Measurements from ENCODE around the gene GLYATL1. TPM values are rescaled to one million over a fixed set of nuclear protein-coding genes. Genes with fewer than 3 reads are reported as not detected.

The GLYATL1 gene
- total and polyA plus RNA-seq, 5 experiments from 2014 or later = not detected

DNA sequence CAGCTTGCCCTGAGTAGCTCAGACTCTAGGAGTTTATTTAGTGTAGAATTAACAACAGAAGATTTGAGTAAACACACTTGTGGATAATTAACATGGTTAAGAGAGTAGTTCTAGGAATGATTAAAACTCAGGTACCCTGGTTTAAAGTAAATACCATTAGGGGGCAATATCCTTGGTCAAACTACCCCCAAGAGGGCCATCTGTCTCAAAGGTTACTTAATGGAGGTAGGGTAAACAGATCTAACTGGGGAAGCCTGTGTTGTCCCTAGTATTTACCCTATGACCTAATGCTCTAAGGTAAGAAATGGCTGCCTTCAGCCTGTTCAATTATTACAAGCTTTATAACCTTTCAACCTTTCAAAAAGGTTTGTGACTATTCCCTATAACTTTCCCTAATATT, 10.6 kb upstream of the GLYATL1 start:
- POLR2A ChIA-PET = interaction anchor here (0.6 kb wide), 1 partner anchor 1173 kb away, joined by 6 read pairs; no protein-coding TSS in a partner anchor
- H3K4me1 Mint-ChIP-seq = peaks cover 4 to 18% (median 13%) of the 10 kb centered on the region in 4 donors
- no peak overlapping the region for H3K27ac Mint-ChIP-seq
- DNase-seq (no peak), ATAC-seq (no peak)
- H3K9me3 Mint-ChIP-seq = no peaks in the 10 kb centered on the region
- peak overlapping the region in 1 of 10 donors; percentile 83 for H3K4me3 Mint-ChIP-seq
- H3K36me3 Mint-ChIP-seq = no peaks in the 10 kb centered on the region
- H3K27me3 Mint-ChIP-seq = peaks cover 4 to 23% (median 8%) of the 10 kb centered on the region in 5 donors

DNA sequence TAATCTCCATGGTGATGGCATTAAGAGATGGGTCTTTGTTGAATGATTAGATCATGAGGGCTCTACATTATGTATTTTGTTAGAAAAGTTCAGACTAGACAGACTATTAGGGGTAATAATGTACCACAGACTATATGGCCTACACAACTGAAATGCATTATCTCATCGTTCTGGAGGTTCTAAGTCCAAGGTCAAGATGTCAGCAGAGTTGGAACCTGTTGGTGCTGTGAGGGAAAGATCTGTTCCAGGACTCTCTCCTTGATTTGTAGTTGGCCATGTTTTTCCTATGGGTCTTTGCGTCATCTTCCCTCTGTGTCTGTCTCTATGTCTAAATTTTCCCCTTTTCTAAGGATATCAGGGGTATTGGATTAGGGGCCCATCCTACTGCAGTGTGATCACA, 8.4 kb upstream of the GLYATL1 start:
- Mint-ChIP-seq H3K9me3 (no peaks in the 10 kb centered on the region), H3K27me3 (peaks cover 4 to 23% (median 8%) of the 10 kb centered on the region in 5 donors), H3K27ac (no peak overlapping the region), H3K4me1 (peaks cover 4 to 14% (median 13%) of the 10 kb centered on the region in 4 donors), H3K4me3 (no peak overlapping the region), H3K36me3 (no peaks in the 10 kb centered on the region)
- ATAC-seq (no peak), DNase-seq (no peak)
- POLR2A ChIA-PET = no interaction called here

DNA sequence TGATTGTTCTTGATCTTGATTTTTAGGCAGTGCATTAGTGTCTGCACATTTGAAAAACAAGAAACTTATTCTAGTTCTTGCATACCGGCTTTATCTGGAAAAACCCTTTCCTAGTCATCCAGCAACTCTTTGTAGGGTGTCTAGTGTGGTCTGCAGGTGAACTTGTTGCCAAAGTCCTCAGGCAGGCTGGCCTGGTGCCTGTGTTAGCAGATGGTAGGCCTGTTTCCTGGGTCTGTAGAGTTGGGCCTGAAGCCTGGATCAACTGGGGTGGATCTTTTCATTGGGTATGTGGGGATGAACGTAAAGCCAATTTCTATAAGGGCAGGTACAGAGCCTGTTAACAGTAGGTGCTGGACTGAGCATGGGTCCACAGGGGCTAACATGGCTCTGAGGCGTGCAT, 5.6 kb upstream of the GLYATL1 start:
- H3K9me3 Mint-ChIP-seq = no peaks in the 10 kb centered on the region
- no peak for DNase-seq
- no peaks in the 10 kb centered on the region for H3K36me3 Mint-ChIP-seq
- no peak overlapping the region for H3K27ac Mint-ChIP-seq
- no peak overlapping the region for H3K4me3 Mint-ChIP-seq
- POLR2A ChIA-PET = no interaction called here
- H3K27me3 Mint-ChIP-seq = peaks cover 1 to 22% (median 5%) of the 10 kb centered on the region in 5 donors
- ATAC-seq = no peak
- no peaks in the 10 kb centered on the region for H3K4me1 Mint-ChIP-seq

DNA sequence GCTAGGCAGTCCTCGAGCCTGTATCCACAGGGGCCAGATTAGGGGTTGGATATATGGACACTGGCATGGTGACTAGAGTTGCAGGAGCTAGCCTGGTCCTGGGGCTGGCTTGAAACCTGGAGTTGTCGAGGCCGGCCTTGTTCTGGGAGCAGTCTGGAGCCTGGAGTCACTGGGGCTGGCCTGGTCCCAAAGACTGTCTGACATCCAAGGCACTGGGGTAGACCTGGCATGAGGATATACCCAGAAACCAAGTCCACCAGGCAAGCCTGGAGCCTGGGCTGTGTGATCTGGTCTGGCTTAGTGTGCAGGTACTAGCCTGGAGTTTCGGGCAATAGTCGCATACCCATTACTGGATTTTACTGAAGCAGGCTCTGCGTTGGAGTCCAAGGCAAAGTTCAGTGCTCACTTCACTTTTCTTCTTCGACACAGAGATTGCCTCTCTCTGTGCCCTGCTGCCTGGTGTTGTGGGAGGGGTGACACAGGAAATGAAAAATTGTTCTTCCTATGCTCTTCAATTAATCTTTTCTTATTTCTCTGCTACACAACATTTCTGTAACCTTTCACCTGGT, 4.3 kb upstream of the GLYATL1 start:
- H3K27ac Mint-ChIP-seq = no peak overlapping the region
- no peak overlapping the region for H3K4me3 Mint-ChIP-seq
- peaks cover 0 to 9% (median 4%) of the 10 kb centered on the region in 5 donors for H3K27me3 Mint-ChIP-seq
- no peak for ATAC-seq
- no peaks in the 10 kb centered on the region for H3K9me3 Mint-ChIP-seq
- H3K4me1 Mint-ChIP-seq = no peaks in the 10 kb centered on the region
- POLR2A ChIA-PET = no interaction called here
- DNase-seq = no peak
- H3K36me3 Mint-ChIP-seq = no peaks in the 10 kb centered on the region

DNA sequence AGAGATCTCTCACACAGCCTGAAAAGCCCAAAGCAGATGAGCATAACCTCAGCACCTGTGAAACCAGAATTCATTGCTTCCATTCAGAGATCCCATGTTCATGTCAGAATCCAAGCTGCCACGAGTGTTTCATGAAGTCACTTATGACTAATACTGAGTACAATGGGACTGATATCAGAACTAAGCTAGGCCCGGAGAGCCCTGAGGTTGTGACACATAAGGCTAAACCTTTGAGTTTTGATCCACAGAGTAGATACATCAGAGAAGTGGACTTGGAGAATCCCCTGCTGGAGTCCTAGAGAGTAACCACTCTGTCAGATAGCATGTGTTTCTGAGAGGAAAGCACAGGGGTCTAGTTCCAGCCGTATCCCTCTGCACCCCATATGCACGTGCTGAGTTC, 890 bp upstream of the GLYATL1 start:
- no peaks in the 10 kb centered on the region for H3K9me3 Mint-ChIP-seq
- no peak overlapping the region for H3K4me3 Mint-ChIP-seq
- peaks cover 2 to 13% (median 6%) of the 10 kb centered on the region in 5 donors for H3K27me3 Mint-ChIP-seq
- H3K36me3 Mint-ChIP-seq = peaks cover 0 to 2% (median 0%) of the 10 kb centered on the region in 3 donors
- H3K27ac Mint-ChIP-seq = no peak overlapping the region
- DNase-seq (no peak), ATAC-seq (no peak)
- POLR2A ChIA-PET = no interaction called here
- H3K4me1 Mint-ChIP-seq = no peaks in the 10 kb centered on the region

DNA sequence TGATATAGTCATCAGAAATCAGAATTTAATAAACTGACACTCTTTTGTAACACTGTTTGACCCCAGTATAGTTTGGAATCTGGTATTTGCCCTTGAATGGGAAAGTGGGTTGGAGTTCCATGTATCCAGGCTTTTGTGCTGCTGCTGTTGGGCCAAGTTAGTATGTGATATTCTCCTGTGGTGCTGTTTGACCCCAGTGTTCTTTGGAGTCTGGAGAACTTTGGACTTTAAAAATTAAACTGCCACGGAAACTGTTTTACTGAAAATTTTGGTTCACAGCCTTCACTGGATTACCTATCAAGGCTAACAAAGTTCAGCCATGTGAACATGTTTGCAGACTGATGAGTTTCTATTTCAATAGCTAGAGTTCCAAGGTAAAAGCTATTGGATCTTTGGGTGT, 740 bp downstream of the GLYATL1 start:
- ATAC-seq = no peak

DNA sequence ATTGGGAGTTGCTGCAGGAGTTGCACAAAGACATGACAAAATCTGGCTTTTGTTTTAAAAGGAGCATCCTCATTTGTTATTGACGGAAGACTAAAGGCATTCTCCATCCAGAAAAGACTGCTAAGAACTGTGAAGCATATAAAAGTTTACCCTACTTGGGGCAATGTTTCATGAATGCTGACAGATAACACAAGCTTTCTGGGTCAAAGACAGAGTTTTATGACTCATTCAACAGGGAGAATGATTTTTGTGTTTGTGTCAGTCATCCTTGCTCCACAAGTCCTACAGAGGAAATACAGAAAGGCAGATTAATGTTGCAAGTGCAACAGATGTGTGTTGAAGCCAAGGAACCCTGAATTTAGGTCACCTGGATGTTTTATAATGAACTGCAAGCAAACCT, 2.5 kb downstream of the GLYATL1 start:
- Mint-ChIP-seq H3K4me3 (no peak overlapping the region), H3K27me3 (peaks cover 2 to 13% (median 6%) of the 10 kb centered on the region in 5 donors), H3K4me1 (no peaks in the 10 kb centered on the region), H3K27ac (no peak overlapping the region), H3K9me3 (no peaks in the 10 kb centered on the region), H3K36me3 (peaks cover 0 to 2% (median 0%) of the 10 kb centered on the region in 3 donors)
- ATAC-seq (no peak), DNase-seq (no peak)
- POLR2A ChIA-PET = no interaction called here

More for the DNA sequence above, 740 bp downstream of the GLYATL1 start:
- no peak for DNase-seq
- H3K4me1 Mint-ChIP-seq = no peaks in the 10 kb centered on the region
- peaks cover 0 to 2% (median 0%) of the 10 kb centered on the region in 3 donors for H3K36me3 Mint-ChIP-seq
- no peak overlapping the region for H3K4me3 Mint-ChIP-seq
- POLR2A ChIA-PET = no interaction called here
- peaks cover 2 to 13% (median 6%) of the 10 kb centered on the region in 5 donors for H3K27me3 Mint-ChIP-seq
- no peak overlapping the region for H3K27ac Mint-ChIP-seq
- no peaks in the 10 kb centered on the region for H3K9me3 Mint-ChIP-seq

DNA sequence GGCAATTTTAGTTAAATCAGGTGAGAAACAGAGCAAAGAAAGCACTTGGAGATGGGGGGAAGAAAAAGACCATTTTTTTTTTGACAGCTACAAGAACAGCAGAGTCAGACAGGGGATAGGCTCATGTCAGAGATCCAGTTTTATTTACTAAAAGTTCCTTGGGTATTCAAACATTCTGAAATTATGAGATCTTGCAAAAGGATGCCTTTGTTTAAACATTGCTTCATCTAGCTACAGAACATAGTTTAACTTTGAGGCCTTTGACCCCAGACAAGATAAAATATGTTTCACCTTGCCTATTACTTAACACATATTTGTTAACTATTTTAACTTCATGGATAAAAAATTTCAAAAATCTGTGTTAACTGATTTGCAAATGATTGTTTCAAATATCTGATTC, 6.4 kb downstream of the GLYATL1 start:
- Mint-ChIP-seq H3K4me1 (no peaks in the 10 kb centered on the region), H3K9me3 (no peaks in the 10 kb centered on the region), H3K27me3 (peaks cover 1 to 19% (median 6%) of the 10 kb centered on the region in 5 donors), H3K27ac (no peak overlapping the region), H3K36me3 (peaks cover 0 to 2% (median 0%) of the 10 kb centered on the region in 3 donors), H3K4me3 (no peak overlapping the region)
- ATAC-seq (no peak), DNase-seq (no peak)
- POLR2A ChIA-PET = no interaction called here

DNA sequence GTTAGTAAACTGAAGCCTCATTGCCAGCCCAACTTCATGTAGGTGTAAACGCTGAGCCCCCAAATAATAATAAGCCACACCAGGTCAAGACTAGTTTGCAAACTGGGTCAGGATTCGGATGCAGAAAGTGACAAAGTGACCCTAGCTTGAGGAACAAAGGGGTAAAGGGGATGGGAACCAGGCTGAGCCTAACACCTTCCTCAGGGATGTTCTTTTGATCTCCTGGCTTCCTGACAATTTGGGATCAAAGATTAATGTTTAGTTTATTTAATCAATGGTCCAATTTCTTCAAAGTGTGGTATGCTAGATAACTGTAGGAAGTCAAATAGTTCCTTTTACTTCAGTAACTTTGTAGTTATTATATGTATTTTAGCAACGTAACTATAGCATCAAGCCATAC, 9.9 kb downstream of the GLYATL1 start:
- no peak for DNase-seq
- peaks cover 0 to 18% (median 5%) of the 10 kb centered on the region in 5 donors for H3K27me3 Mint-ChIP-seq
- H3K27ac Mint-ChIP-seq = no peak overlapping the region
- H3K4me1 Mint-ChIP-seq = no peaks in the 10 kb centered on the region
- no peak for ATAC-seq
- no peaks in the 10 kb centered on the region for H3K36me3 Mint-ChIP-seq
- H3K4me3 Mint-ChIP-seq = no peak overlapping the region
- H3K9me3 Mint-ChIP-seq = no peaks in the 10 kb centered on the region
- POLR2A ChIA-PET = no interaction called here

DNA sequence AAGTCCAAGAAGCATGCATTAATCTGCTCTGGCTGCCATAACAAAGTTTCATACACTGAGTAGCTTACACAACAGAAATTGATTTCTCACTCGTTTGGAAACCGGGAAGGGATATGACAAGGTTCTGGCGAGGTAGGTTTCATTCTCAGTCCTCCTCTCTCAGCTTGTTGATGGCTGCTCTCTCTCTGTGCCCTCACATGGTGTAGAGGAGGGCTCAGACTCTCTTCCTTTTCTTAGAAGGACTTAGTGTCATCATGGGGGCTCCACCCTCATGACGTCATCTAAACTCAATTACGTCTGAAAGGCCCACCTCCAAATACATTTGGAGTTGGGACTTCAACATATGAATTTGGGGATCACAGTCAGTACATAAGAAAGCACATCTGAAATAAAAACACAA, 18.6 kb downstream of the GLYATL1 start:
- no peaks in the 10 kb centered on the region for H3K36me3 Mint-ChIP-seq
- ATAC-seq (no peak), DNase-seq (no peak)
- H3K27me3 Mint-ChIP-seq = peaks cover 0 to 22% (median 4%) of the 10 kb centered on the region in 5 donors
- POLR2A ChIA-PET = no interaction called here
- H3K4me1 Mint-ChIP-seq = no peaks in the 10 kb centered on the region
- H3K4me3 Mint-ChIP-seq = no peak overlapping the region
- no peak overlapping the region for H3K27ac Mint-ChIP-seq
- no peaks in the 10 kb centered on the region for H3K9me3 Mint-ChIP-seq

DNA sequence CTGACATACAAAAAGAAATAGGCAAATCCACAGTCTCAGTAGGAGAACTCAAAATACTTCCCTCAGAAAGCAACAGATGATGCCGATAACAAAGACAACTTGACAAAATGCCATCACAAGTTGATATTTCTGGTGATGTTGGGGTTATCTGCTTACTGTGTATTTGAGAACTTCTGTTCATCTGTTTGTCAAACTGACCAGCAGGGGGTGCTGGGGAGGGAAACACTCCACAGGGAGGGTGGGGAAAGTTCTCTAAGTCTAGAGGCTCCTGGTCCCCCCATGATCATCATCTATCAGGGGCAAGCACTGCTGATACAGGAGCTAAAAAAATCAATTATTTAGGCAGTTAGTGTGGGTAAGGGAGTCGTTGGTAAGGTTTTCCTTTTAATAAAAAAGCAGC, 19.2 kb downstream of the GLYATL1 start:
- peaks cover 0 to 2% (median 0%) of the 10 kb centered on the region in 9 donors for H3K9me3 Mint-ChIP-seq
- DNase-seq (peak in 9 of 10 donors; percentile 9 to 25 (median 20)), ATAC-seq (peak in 1 of 2 donors; percentile 41)
- H3K4me3 Mint-ChIP-seq = no peak overlapping the region
- H3K4me1 Mint-ChIP-seq = no peaks in the 10 kb centered on the region
- H3K27ac Mint-ChIP-seq = no peak overlapping the region
- H3K27me3 Mint-ChIP-seq = peaks cover 0 to 20% (median 1%) of the 10 kb centered on the region in 5 donors
- H3K36me3 Mint-ChIP-seq = no peaks in the 10 kb centered on the region
- POLR2A ChIA-PET = no interaction called here

DNA sequence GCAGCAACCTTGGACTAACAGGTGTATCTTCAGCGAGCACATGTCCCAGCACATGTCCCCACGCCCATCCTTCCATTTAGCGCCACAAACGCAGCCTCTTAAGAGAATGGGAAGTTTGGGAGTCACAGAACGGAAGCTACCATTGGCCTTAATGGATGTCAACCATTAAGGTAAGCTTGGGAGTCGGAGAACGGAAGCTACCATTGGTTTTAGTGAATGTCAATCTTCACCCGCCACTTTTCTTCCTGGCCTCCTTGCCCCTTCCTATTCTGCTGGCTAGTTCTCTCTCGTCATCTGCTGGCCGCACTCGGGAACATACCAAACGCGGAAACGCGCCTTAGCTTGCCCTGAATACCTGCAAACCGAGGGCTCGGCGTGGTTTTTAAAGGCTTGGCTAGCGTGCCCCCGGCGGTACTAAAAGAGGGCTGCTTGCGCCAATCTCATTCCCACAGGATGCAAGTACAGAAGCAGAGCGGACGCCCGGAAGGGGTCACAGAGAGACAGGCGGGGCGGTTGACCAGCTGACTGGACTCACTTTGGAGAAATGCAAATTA, 24.3 kb downstream of the GLYATL1 start:
- Mint-ChIP-seq H3K4me1 (no peaks in the 10 kb centered on the region), H3K27me3 (peaks cover 10 to 16% (median 13%) of the 10 kb centered on the region in 5 donors), H3K4me3 (no peak overlapping the region), H3K36me3 (no peaks in the 10 kb centered on the region), H3K27ac (no peak overlapping the region), H3K9me3 (peaks cover 0 to 2% (median 0%) of the 10 kb centered on the region in 9 donors)
- DNase-seq (no peak), ATAC-seq (no peak)
- POLR2A ChIA-PET = no interaction called here

DNA sequence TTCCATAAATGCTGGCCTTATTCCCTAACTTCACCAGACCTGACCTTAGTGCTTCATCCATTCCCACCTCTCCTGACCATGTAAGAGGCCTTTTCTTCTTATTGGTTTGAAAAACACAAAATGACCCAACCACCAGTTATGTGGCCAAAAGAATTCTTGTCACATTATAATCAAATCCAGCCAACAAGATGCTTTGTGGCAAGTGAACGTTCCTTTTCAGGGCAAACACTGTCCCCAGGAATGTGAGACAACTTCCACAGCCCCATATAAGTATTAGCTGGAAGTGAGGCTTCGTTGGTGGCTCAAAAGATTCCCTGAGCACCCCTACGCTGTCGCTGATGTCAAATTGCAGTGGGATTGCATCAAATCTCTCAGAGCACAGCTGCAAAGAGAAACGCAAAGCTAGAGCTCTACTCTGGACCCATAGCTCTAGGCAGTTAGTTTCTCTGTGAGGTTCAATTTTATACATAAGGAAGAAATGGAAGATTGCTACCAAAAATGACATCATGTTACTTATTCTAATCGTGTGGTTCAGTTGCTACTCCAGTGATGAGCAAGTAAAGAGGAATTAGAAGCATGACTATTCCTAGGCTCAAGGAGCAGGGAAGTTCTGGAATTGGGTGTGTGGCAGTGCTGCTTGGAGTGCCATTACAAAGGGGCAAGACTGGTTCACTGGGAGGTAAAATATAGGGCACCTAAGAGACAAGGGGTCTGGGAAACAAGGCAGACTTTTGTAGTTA, 26.1 kb downstream of the GLYATL1 start:
- POLR2A ChIA-PET = no interaction called here
- H3K27me3 Mint-ChIP-seq = peaks cover 12 to 20% (median 16%) of the 10 kb centered on the region in 5 donors
- H3K9me3 Mint-ChIP-seq = peaks cover 0 to 2% (median 0%) of the 10 kb centered on the region in 9 donors
- H3K4me1 Mint-ChIP-seq = no peaks in the 10 kb centered on the region
- no peak overlapping the region for H3K4me3 Mint-ChIP-seq
- H3K27ac Mint-ChIP-seq = no peak overlapping the region
- no peak for ATAC-seq
- H3K36me3 Mint-ChIP-seq = no peaks in the 10 kb centered on the region
- no peak for DNase-seq
